ENCODE measurements around the gene TOPORS.
A peak's percentile ranks its signal among the peaks of the same experiment; 100 is the strongest.
"Not testable (repeated sequence)": the region's sequence is repeated elsewhere in the genome, so short reads cannot be mapped to it uniquely, and the experiment has no call there.

The TOPORS gene

GRCh38 chr9:32552172-32552872 is at the start of gene TOPORS, which contains the start of gene SMIM27:
Gene TOPORS (minus strand): TSS chr9:32552586. CDS start chr9:32552436, 150 bp downstream.
Gene SMIM27 (plus strand): TSS chr9:32552327. CDS start chr9:32552435, 108 bp downstream.
- H3K4me1 ChIP-seq (ENCODE audit: insufficient read depth, low read length) = no peaks in the 10 kb centered on the region; the same call in 1 of the 2 replicates
- H3K36me3 ChIP-seq (ENCODE audit: insufficient read depth, low read depth, low read length) = peaks cover 11% of the 10 kb centered on the region
- no peaks in the 10 kb centered on the region for H3K27me3 ChIP-seq (ENCODE audit: insufficient read depth, low read length)
- peak within 1 kb of the TSS; percentile 98 for H3K9ac ChIP-seq (ENCODE audit: low read depth, low read length)
- H3K9me3 ChIP-seq (ENCODE audit: insufficient read depth, low read depth, low read length) = no peaks in the 10 kb centered on the region
- H3K27ac ChIP-seq (ENCODE audit: low read length) = peak within 1 kb of the TSS; percentile 91
- H3K4me3 ChIP-seq (ENCODE audit: low read length) = peak within 1 kb of the TSS; percentile 94

- not testable (repeated sequence) for H3K27me3 ChIP-seq (ENCODE audit: insufficient read depth, low read length); H3K4me3 ChIP-seq (ENCODE audit: low read length); H3K4me1 ChIP-seq (ENCODE audit: insufficient read depth, low read length); H3K27ac ChIP-seq (ENCODE audit: low read length); H3K9me3 ChIP-seq (ENCODE audit: insufficient read depth, low read depth, low read length); H3K36me3 ChIP-seq (ENCODE audit: insufficient read depth, low read depth, low read length); H3K9ac ChIP-seq (ENCODE audit: low read depth, low read length)
Observed at GRCh38 chr9:32599021-32599420, 46.6 kb upstream of the TOPORS start.

- Histone ChIP-seq H3K4me1 (ENCODE audit: insufficient read depth, low read length) (no peaks in the 10 kb centered on the region), H3K27ac (ENCODE audit: low read length) (no peak overlapping the region), H3K9ac (ENCODE audit: low read depth, low read length) (no peak overlapping the region), H3K4me3 (ENCODE audit: low read length) (no peak overlapping the region), H3K27me3 (ENCODE audit: insufficient read depth, low read length) (no peaks in the 10 kb centered on the region), H3K36me3 (ENCODE audit: insufficient read depth, low read depth, low read length) (no peaks in the 10 kb centered on the region), H3K9me3 (ENCODE audit: insufficient read depth, low read depth, low read length) (no peaks in the 10 kb centered on the region)
Observed at GRCh38 chr9:32596936-32597335, 44.5 kb upstream of the TOPORS start.

- H3K27me3 ChIP-seq (ENCODE audit: insufficient read depth, low read length) = no peaks in the 10 kb centered on the region
- no peak overlapping the region for H3K27ac ChIP-seq (ENCODE audit: low read length)
- no peaks in the 10 kb centered on the region for H3K36me3 ChIP-seq (ENCODE audit: insufficient read depth, low read depth, low read length)
- H3K9ac ChIP-seq (ENCODE audit: low read depth, low read length) = no peak overlapping the region
- H3K9me3 ChIP-seq (ENCODE audit: insufficient read depth, low read depth, low read length) = no peaks in the 10 kb centered on the region
- no peaks in the 10 kb centered on the region for H3K4me1 ChIP-seq (ENCODE audit: insufficient read depth, low read length)
- no peak overlapping the region for H3K4me3 ChIP-seq (ENCODE audit: low read length)
Observed at GRCh38 chr9:32596096-32596865, 43.9 kb upstream of the TOPORS start.

GRCh38 chr9:32590898-32591297 is 38.5 kb upstream of the TOPORS start:
- no peak overlapping the region for H3K4me3 ChIP-seq (ENCODE audit: low read length)
- no peak overlapping the region for H3K27ac ChIP-seq (ENCODE audit: low read length)
- H3K9me3 ChIP-seq (ENCODE audit: insufficient read depth, low read depth, low read length) = no peaks in the 10 kb centered on the region
- no peaks in the 10 kb centered on the region for H3K4me1 ChIP-seq (ENCODE audit: insufficient read depth, low read length)
- no peak overlapping the region for H3K9ac ChIP-seq (ENCODE audit: low read depth, low read length)
- H3K27me3 ChIP-seq (ENCODE audit: insufficient read depth, low read length) = no peaks in the 10 kb centered on the region
- no peaks in the 10 kb centered on the region for H3K36me3 ChIP-seq (ENCODE audit: insufficient read depth, low read depth, low read length)

- no peak overlapping the region for H3K9ac ChIP-seq (ENCODE audit: low read depth, low read length)
- H3K4me1 ChIP-seq (ENCODE audit: insufficient read depth, low read length) = no peaks in the 10 kb centered on the region
- H3K9me3 ChIP-seq (ENCODE audit: insufficient read depth, low read depth, low read length) = no peaks in the 10 kb centered on the region
- H3K27ac ChIP-seq (ENCODE audit: low read length) = no peak overlapping the region
- no peaks in the 10 kb centered on the region for H3K27me3 ChIP-seq (ENCODE audit: insufficient read depth, low read length)
- no peaks in the 10 kb centered on the region for H3K36me3 ChIP-seq (ENCODE audit: insufficient read depth, low read depth, low read length)
- no peak overlapping the region for H3K4me3 ChIP-seq (ENCODE audit: low read length)
Observed at GRCh38 chr9:32590476-32590875, 38.1 kb upstream of the TOPORS start.

- no peak overlapping the region for H3K9ac ChIP-seq (ENCODE audit: low read depth, low read length)
- H3K36me3 ChIP-seq (ENCODE audit: insufficient read depth, low read depth, low read length) = no peaks in the 10 kb centered on the region
- no peaks in the 10 kb centered on the region for H3K9me3 ChIP-seq (ENCODE audit: insufficient read depth, low read depth, low read length)
- no peaks in the 10 kb centered on the region for H3K27me3 ChIP-seq (ENCODE audit: insufficient read depth, low read length)
- H3K4me3 ChIP-seq (ENCODE audit: low read length) = no peak overlapping the region
- H3K27ac ChIP-seq (ENCODE audit: low read length) = no peak overlapping the region
- no peaks in the 10 kb centered on the region for H3K4me1 ChIP-seq (ENCODE audit: insufficient read depth, low read length)
Observed at GRCh38 chr9:32589083-32589723, 36.8 kb upstream of the TOPORS start.

GRCh38 chr9:32587901-32588300 is 35.5 kb upstream of the TOPORS start:
- H3K4me1 ChIP-seq (ENCODE audit: insufficient read depth, low read length) = no peaks in the 10 kb centered on the region
- no peak overlapping the region for H3K27ac ChIP-seq (ENCODE audit: low read length)
- no peak overlapping the region for H3K9ac ChIP-seq (ENCODE audit: low read depth, low read length)
- no peaks in the 10 kb centered on the region for H3K9me3 ChIP-seq (ENCODE audit: insufficient read depth, low read depth, low read length)
- H3K4me3 ChIP-seq (ENCODE audit: low read length) = no peak overlapping the region
- no peaks in the 10 kb centered on the region for H3K27me3 ChIP-seq (ENCODE audit: insufficient read depth, low read length)
- no peaks in the 10 kb centered on the region for H3K36me3 ChIP-seq (ENCODE audit: insufficient read depth, low read depth, low read length)

- no peak overlapping the region for H3K27ac ChIP-seq (ENCODE audit: low read length)
- H3K4me3 ChIP-seq (ENCODE audit: low read length) = no peak overlapping the region
- H3K9ac ChIP-seq (ENCODE audit: low read depth, low read length) = no peak overlapping the region
- H3K9me3 ChIP-seq (ENCODE audit: insufficient read depth, low read depth, low read length) = no peaks in the 10 kb centered on the region
- peaks cover 5% of the 10 kb centered on the region; the same call in 1 of the 2 replicates for H3K4me1 ChIP-seq (ENCODE audit: insufficient read depth, low read length)
- no peaks in the 10 kb centered on the region for H3K36me3 ChIP-seq (ENCODE audit: insufficient read depth, low read depth, low read length)
- no peaks in the 10 kb centered on the region for H3K27me3 ChIP-seq (ENCODE audit: insufficient read depth, low read length)
Observed at GRCh38 chr9:32584784-32585183, 32.4 kb upstream of the TOPORS start.

- no peaks in the 10 kb centered on the region for H3K27me3 ChIP-seq (ENCODE audit: insufficient read depth, low read length)
- no peaks in the 10 kb centered on the region for H3K9me3 ChIP-seq (ENCODE audit: insufficient read depth, low read depth, low read length)
- peaks cover 5% of the 10 kb centered on the region; the same call in 1 of the 2 replicates for H3K4me1 ChIP-seq (ENCODE audit: insufficient read depth, low read length)
- H3K27ac ChIP-seq (ENCODE audit: low read length) = no peak overlapping the region
- no peak overlapping the region for H3K4me3 ChIP-seq (ENCODE audit: low read length)
- no peaks in the 10 kb centered on the region for H3K36me3 ChIP-seq (ENCODE audit: insufficient read depth, low read depth, low read length)
- H3K9ac ChIP-seq (ENCODE audit: low read depth, low read length) = no peak overlapping the region
Observed at GRCh38 chr9:32581512-32582143, 29.2 kb upstream of the TOPORS start.

GRCh38 chr9:32580631-32581300 is 28.4 kb upstream of the TOPORS start:
- Histone ChIP-seq H3K27me3 (ENCODE audit: insufficient read depth, low read length) (no peaks in the 10 kb centered on the region), H3K4me3 (ENCODE audit: low read length) (no peak overlapping the region), H3K36me3 (ENCODE audit: insufficient read depth, low read depth, low read length) (no peaks in the 10 kb centered on the region), H3K4me1 (ENCODE audit: insufficient read depth, low read length) (peaks cover 5% of the 10 kb centered on the region; the same call in 1 of the 2 replicates), H3K27ac (ENCODE audit: low read length) (no peak overlapping the region), H3K9ac (ENCODE audit: low read depth, low read length) (no peak overlapping the region), H3K9me3 (ENCODE audit: insufficient read depth, low read depth, low read length) (no peaks in the 10 kb centered on the region)

All from iPS-20b (cell line).